Measurements from ENCODE around the gene NAT10. TPM values are rescaled to one million over a fixed set of nuclear protein-coding genes. Genes with fewer than 3 reads are reported as not detected.

NAT10 gene
- total RNA-seq, 1 experiment from 2014 or later: 103 TPM

GRCh38 chr11:34169686-34170085 lies 64.3 kb downstream of the NAT10 start:
- H3T11ph ChIP-seq (ENCODE audit: low read length): no peak overlapping the region
- H3K23ac ChIP-seq (ENCODE audit: insufficient read length, low read depth, low read length): no peak overlapping the region
- H3K27me3 Mint-ChIP-seq (ENCODE audit: low read depth): peaks cover 5% of the 10 kb centered on the region; the same call in 1 of the 2 replicates
- no peak overlapping the region for H4K8ac ChIP-seq (replicated peaks; ENCODE audit: insufficient read length, low read depth, low read length)
- H4K5ac ChIP-seq (ENCODE audit: insufficient read length, low read depth, low read length): no peak overlapping the region
- no peak overlapping the region for H3K56ac ChIP-seq (ENCODE audit: insufficient read length, low read depth, low read length)
- H3K23me2 ChIP-seq (ENCODE audit: insufficient read length, low read depth, low read length, poor library complexity, severe bottlenecking): no peaks in the 10 kb centered on the region
- H3K27ac Mint-ChIP-seq: peak overlapping the region in 1 of 3 experiments; percentile 7; a peak in 1 of 7 replicates
- no peak for TF ChIP-seq CTCF (conservative IDR thresholded peaks at IDR 0.05)
- no peak overlapping the region for H2BK5ac ChIP-seq (ENCODE audit: insufficient read length, low read length)
- no peak overlapping the region for H3K4me3 Mint-ChIP-seq
- no peak overlapping the region for H3K27ac ChIP-seq (ENCODE audit: insufficient read length, low read depth, low read length)
- no peaks in the 10 kb centered on the region for H3K9me3 Mint-ChIP-seq
- WGBS (ENCODE audit: extremely low coverage, insufficient read length, low lambda C conversion rate): no CpG with 5 or more reads among the region's 8 CpGs
- H3K36me3 Mint-ChIP-seq (ENCODE audit: insufficient read depth in 1 of 3, low read depth in 3 of 3): peaks cover 0 to 3% (median 0%) of the 10 kb centered on the region in 3 experiments; a peak in 2 of 7 replicates
- no peaks in the 10 kb centered on the region for H3K4me1 ChIP-seq (ENCODE audit: insufficient read depth, low read length)
- H3K27me3 ChIP-seq (ENCODE audit: insufficient read depth, low read length): no peaks in the 10 kb centered on the region; the same call in 1 of the 2 replicates
- H4K20me1 ChIP-seq (ENCODE audit: control insufficient read depth, insufficient read depth, insufficient read length): no peaks in the 10 kb centered on the region
- H3K18ac ChIP-seq (ENCODE audit: insufficient read length, low read depth, low read length): no peak overlapping the region
- H2AFZ ChIP-seq (ENCODE audit: low read length): no peak overlapping the region
- H3K4me1 Mint-ChIP-seq: peaks cover 2 to 5% of the 10 kb centered on the region in 2 experiments
- no peak overlapping the region for H4K91ac ChIP-seq (ENCODE audit: insufficient read length, low read depth, low read length)
- no peak overlapping the region for H2BK20ac ChIP-seq (ENCODE audit: low read depth, low read length, poor library complexity, severe bottlenecking)
- no peak overlapping the region for H2BK15ac ChIP-seq (ENCODE audit: low read depth, low read length)
- no peak overlapping the region for H2AK5ac ChIP-seq (ENCODE audit: insufficient read length, low read length)
- H3K14ac ChIP-seq (ENCODE audit: insufficient read depth, low read length): no peak overlapping the region
- H3K4ac ChIP-seq (ENCODE audit: low read depth, low read length): no peak overlapping the region
- H3K4me2 ChIP-seq (ENCODE audit: insufficient read depth, insufficient read length, low read length): no peak overlapping the region
- DNase-seq: no peak
- no peaks in the 10 kb centered on the region for H3K79me1 ChIP-seq (ENCODE audit: insufficient read depth, low read depth, low read length, poor library complexity, severe bottlenecking)
- no peaks in the 10 kb centered on the region for H3K79me2 ChIP-seq (ENCODE audit: insufficient read depth, low read length)
- H3K9me3 ChIP-seq (ENCODE audit: control insufficient read depth, low read depth, low read length): no peaks in the 10 kb centered on the region
- no peak overlapping the region for H3K9ac ChIP-seq (ENCODE audit: extremely low read depth, insufficient read length, low read length)
- H2BK120ac ChIP-seq (ENCODE audit: low read depth, low read length, poor library complexity, severe bottlenecking): no peak overlapping the region
- H2BK12ac ChIP-seq (ENCODE audit: insufficient read length, low read depth, low read length): no peak overlapping the region

Measured in H9 (cell line).